DMS114 treated with DMSO at 0.1 percent for 48 hours (cell line): ENCODE data around the gene CARD14.
"Not testable (repeated sequence)": the region's sequence is repeated elsewhere in the genome, so short reads cannot be mapped to it uniquely, and the experiment has no call there.

Experiments used
- DNase-seq: peaks from one replicate; lab custom pipeline; 2025; ENCODE audit not compliant: unreplicated experiment; lab: John Stamatoyannopoulos, UW

The CARD14 gene

DNA sequence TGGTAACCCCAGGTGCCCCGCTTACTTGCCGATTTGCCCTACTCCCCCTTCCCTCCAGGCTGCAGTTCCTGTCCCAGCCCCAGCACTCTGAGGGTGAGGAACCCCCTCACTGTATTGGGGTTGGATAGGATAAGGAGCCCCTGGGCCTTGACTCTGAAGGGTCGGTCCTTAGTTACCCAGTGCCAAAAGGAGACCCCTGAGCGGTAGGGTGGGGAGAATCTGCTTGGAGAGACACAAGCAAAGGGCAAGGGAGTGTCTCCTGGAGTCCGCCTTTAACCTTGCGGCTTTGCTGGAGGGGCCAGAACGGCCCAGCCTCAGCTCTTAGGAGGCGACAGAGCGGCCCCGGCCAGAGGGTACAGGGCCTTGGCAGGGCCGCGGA is 13.0 kb downstream of the CARD14 start:
- no peak for DNase-seq

DNA sequence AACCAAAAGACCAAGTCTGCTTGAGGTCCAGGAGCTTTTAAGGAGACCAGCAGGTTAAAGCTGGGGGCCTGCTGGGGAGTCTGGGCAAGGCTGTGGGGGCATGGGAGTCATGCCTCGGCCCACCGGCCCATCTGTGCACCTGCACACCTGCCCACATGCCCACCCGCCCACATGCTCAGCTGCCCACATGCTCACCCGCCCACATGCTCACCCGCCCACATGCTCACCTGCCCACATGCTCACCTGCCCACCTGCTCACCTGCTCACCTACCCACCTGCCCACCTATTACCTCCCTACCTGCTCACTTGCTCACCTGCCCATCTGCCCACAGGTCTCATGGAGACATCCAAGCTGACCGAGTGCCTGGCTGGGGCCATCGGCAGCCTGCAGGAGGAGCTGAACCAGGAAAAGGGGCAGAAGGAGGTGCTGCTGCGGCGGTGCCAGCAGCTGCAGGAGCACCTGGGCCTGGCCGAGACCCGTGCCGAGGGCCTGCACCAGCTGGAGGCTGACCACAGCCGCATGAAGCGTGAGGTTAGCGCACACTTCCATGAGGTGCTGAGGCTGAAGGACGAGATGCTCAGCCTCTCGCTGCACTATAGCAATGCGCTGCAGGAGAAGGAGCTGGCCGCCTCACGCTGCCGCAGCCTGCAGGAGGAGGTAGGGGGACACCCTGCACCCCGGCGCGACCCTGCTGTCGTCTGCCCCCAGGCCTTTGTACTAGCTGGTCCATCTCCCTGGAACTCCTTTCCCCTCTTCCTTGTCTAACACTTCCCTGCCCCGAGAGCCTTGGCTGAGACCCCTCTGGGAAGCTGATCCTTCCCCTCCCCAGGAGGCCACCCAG is 14.0 kb downstream of the CARD14 start:
- no peak for DNase-seq

DNA sequence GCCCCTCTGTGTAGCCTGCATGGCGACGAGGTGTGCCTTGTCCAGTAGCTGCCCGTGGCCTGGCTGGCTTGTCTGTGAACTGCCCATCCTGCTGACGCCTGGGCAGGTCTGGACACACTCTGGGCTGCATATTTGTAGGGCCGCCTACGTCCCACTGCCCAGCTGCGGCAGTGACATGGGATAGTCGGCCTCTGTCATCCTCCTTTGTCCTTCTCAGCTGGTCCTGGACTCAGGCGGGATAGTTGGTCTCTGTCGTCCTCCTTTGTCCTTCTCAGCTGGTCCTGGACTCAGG is 14.5 kb downstream of the CARD14 start:
- no peak for DNase-seq

DNA sequence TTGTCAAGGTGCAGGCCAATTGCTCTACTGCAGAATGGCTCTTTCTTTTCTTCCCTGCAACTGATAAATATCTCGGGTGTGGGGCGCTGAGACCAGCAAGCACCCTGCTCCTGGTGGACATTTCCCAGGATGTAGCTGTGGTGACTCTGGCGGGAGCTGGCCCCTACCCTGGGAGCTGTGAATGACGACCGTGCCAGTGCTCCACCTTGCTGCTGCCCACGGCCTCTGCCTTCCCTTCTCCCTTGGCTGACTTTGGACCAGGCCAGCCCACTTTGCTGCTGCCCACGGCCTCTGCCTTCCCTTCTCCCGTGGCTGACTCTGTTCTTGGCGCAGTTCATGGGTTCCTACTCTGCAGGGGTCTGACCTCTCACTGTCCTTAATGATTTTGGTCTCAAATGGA is 16.1 kb downstream of the CARD14 start:
- DNase-seq: no peak

DNA sequence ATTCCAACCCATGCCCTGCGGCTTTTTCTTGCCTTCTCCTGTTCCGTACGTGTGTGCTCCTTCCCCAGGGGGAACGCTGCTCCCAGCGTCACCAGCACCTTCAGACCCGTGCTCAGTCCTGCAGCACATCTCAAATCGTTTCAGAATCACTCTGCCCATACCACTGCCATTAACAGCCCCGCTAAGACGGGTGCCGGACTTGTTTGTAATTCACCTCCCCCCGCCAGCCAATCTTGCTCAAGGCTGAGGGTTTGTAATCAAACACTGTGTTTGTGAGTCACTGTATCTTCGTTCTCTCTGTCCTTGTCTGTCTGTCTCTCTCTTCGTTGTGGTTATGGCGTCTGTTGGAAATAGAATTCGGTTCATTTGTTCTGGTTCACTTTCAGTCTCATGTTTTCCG is 17.3 kb downstream of the CARD14 start:
- DNase-seq: no peak

DNA sequence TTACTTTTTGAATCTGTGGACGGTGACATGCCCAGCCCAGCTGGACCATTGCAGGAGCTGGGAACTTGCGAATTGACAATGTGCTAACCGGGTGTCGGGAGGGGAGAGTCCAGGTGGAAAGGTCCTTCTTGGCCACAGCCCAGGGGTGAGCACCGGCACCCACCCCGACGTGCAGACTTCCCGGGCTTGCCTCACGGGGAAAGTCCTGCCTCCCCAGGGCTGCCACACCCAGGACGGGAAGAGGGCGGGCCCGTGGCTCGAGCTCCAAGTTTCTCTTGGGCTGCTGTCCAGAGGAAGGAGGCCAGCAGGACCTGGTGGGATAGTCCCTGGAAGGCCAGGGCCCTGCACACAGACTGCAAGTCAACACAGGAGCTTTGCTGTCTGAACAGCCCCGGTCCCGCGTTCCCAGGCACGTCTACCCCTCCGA is 17.7 kb downstream of the CARD14 start:
- DNase-seq: no peak

DNA sequence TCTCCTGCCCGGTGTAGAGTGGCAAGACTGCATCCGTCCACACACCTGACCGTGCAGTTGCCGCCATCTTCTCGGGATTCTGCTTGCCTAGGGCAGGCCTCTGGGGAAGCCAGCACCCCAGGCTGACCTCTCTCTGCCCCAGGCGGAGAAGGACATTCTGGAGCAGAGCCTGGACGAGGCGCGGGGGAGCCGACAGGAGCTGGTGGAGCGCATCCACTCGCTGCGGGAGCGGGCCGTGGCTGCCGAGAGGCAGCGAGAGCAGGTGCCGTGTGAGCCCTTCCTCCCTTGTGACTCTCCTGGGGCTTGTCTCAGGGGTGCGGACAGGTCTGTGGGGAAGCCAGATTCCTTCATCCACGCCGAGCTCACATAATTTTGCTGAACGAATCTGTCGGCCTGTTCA is 19.8 kb downstream of the CARD14 start:
- DNase-seq: no peak

DNA sequence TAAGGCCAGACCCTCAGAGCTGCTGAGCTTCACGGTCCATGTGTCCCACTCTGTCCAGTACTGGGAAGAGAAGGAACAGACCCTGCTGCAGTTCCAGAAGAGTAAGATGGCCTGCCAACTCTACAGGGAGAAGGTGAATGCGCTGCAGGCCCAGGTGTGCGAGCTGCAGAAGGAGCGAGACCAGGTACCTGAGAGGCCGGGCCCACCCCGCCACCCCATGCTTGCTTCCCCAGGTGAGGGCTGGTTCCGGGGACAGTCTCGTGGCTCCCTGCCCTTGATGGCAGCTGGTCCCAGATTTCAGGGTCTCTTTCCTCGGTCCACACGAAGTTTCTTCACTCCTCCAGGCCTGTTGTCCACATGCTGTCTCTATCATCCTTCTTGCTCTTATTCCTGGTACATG is 20.9 kb downstream of the CARD14 start:
- no peak for DNase-seq

DNA sequence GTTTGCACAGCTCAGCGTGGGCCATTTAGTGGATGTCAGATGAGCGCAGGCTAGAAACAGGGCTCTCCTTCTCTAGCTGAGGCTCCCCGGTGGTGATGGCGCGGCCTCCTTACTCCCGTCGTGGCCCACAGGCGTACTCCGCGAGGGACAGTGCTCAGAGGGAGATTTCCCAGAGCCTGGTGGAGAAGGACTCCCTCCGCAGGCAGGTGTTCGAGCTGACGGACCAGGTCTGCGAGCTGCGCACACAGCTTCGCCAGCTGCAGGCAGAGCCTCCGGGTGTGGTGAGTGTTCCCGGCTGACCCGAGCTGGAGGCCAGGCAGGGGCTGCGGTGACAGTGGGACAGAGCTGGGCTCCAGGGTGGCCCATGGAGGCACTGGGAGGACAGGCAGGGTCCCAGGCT is 21.4 kb downstream of the CARD14 start:
- no peak for DNase-seq

DNA sequence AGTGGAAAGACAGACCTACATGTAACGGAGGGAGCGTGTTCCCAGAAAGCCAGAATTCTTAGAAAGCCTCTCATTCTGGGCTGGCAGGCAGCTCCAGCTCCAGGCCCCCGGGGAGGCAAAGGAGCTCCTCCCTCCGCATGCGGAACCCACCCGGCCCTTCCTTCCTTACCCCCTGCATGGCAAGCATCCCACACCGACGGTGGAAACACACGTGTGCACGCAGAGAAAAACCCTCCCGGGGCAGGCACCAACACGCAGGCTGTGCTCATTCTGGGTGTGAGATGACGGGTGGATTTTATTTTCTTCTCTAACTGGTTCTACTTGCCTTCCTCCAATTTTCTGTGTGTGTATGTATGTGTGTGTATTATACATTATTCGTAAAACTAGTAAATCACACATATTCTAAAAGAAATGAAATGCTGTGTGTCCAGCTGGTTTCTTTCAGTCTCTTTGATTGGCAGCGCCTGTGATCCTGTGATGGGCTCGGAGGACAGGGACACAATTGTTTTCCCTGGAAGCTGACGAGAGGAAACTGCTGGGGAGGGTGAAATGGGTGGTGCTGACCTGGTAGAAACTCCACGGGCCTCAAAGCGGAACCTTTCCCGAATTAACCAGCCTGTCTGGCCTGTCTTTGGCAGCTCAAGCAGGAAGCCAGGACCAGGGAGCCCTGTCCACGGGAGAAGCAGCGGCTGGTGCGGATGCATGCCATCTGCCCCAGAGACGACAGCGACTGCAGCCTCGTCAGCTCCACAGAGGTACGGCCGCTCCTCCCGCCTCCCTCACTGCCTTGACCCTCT is 22.2 kb downstream of the CARD14 start:
- DNase-seq: no peak

DNA sequence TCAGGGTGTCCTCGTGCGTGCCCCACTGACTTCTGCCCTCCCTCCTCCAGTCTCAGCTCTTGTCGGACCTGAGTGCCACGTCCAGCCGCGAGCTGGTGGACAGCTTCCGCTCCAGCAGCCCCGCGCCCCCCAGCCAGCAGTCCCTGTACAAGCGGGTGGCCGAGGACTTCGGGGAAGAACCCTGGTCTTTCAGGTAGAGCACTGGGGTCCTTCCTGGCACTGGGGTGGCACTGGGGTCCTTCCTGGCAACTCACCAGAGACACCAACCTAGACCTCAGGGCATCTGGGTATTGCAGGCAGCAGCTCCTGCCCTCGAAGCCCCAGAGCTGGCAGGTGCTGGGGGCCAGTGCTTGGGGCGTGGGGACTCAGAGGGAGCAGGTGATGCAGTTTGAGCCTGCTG is 25.3 kb downstream of the CARD14 start:
- DNase-seq: no peak

DNA sequence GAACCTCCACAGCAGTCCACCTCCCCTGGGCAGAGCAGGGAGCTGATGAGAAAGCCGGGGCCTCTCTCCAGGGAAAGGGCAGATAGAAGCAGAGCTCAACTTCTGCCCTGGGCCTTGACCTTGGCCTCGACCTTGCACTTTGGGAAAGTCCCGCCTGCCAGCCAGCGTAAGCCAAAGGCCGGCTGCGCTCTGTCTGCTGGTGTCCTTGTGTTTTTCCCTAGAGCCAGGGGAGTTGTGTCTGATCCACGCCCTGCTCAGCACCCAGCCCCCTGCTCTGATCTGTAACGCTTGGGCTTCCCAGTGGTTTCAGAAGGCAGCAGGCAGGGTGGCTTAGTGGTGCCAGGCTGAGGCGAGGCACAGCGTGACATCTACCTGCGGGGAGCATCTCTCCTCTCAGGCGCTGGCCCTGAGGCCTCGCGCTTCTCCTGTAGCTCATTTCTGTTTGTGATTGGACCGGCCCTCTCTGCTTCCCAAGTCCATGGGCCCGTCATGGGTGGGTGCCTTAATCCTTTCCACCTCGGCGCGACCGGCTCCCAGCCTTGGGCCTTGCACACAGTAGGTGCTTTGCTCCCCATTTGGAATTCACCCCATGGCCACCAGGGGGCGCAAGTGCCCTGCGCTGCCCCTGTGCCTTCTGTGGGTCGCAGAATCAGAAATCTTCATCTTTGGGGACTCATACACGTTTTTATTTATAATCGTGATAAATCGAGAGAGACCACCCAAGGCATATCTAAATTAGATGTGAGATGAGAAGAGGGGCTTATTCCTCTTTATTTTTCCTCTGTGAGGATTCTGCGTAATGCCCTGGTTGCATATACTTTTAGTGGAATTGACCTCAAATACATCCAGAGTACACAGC is 26.1 kb downstream of the CARD14 start:
- DNase-seq: no peak

DNA sequence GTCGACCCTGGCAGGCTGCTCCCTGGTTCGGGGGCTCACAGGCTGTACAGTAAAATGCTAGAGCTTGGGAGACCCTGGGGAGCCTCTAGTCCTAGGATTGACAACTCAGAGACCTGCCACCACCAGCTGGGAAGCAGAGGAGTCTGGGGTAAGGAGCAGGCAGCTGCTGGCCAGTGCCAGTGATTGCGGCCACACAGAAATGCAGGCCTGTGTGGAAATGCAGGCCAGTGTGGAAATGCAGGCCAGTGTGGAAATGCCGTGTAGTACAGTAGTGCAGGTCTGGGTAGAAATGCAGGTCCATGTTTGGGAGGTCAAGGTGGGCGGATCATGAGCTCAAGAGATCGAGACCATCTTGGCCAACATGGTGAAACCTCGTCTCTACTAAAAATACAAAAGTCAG is 26.8 kb downstream of the CARD14 start:
- no peak for DNase-seq

DNA sequence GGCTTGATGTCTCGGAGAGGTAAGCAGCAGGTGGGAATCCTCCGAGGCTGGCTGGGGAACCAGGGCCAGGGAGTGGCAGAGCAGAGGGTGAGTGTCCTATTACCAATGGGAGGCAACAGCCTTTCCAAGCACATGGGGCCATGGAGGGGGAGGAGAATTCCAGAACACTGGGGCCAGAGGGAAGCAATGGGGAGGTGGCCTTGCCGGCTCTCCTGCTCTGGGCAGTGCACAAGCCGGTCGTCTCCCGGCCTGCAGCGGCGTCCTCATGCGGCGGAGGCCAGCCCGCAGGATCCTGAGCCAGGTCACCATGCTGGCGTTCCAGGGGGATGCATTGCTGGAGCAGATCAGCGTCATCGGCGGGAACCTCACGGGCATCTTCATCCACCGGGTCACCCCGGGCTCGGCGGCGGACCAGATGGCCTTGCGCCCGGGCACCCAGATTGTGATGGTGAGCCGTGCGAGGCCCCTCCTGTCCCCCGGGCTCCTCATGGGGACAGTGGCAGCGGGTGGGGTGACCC is 28.4 kb downstream of the CARD14 start:
- no peak for DNase-seq

DNA sequence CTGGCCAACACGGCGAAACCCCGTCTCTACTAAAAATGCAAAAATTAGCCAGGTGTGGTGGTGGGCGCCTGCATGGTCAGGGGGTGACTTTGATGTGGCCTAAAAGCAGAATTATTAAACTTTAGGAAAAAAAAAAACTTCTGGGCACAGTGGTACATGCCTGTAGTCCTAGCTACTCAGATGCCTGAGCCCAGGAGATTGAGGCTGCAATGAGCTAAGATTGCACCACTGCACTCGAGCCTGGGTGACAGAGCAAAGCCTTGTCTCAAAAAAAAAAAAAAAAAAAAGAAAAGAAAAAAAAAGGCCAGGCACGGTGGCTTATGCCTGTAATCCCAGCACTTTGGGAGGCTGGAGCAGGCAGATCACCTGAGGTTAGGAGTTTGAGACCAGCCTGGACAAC is 29.5 kb downstream of the CARD14 start:
- not testable (repeated sequence) for DNase-seq

DNA sequence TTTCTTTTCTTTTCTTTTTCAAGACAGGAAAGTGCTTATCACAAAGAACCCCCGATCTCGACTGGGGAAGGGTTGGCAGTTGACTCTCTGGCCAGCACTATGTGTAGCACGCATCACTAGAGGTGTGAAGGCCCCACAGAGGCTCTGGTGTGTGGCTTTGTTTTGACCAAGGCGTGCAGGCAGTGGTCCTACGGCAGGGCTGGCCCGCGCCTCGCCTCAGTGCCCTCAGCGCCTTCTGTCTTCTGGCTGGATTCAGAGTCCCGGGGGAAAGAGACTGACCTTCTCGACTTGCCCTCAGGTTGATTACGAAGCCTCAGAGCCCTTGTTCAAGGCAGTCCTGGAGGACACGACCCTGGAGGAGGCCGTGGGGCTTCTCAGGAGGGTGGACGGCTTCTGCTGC is 31.6 kb downstream of the CARD14 start:
- no peak for DNase-seq

DNA sequence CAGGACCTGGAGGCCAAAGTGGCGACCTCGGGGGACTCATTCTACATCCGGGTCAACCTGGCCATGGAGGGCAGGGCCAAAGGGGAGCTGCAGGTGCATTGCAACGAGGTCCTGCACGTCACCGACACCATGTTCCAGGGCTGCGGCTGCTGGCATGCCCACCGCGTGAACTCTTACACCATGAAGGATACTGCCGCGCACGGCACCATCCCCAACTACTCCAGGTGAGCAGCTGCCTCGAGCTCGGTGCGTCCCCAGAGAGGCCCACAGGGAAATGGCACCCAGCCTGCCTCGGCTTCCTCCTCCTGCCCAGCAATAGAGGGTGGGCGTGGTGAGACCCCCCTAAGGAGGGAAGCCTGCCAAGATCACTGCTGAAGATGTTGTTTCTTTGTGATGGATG is 32.4 kb downstream of the CARD14 start:
- DNase-seq: no peak

DNA sequence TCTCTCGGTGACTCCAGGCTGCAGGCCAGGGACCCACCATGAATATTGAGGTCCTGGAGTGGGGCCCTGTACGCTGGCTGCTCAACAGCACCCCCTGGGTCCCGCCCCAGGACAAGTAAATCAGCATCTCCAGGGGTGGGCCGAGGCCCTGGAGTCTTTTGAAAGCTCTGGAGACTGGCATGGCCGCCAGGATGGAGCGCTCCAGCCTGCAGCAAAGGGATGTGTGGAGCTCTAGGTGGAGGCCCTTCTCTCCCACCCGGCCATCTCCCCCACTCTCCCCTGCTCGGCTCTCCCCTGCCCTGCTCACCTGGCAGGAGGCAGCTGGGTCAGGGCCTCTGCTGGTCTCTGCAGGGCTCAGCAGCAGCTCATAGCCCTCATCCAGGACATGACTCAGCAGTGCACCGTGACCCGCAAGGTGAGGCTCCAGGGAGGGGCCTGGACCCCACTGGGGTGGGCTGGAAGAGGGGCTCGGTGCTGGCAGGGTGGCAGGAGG is 33.7 kb downstream of the CARD14 start:
- DNase-seq: no peak

DNA sequence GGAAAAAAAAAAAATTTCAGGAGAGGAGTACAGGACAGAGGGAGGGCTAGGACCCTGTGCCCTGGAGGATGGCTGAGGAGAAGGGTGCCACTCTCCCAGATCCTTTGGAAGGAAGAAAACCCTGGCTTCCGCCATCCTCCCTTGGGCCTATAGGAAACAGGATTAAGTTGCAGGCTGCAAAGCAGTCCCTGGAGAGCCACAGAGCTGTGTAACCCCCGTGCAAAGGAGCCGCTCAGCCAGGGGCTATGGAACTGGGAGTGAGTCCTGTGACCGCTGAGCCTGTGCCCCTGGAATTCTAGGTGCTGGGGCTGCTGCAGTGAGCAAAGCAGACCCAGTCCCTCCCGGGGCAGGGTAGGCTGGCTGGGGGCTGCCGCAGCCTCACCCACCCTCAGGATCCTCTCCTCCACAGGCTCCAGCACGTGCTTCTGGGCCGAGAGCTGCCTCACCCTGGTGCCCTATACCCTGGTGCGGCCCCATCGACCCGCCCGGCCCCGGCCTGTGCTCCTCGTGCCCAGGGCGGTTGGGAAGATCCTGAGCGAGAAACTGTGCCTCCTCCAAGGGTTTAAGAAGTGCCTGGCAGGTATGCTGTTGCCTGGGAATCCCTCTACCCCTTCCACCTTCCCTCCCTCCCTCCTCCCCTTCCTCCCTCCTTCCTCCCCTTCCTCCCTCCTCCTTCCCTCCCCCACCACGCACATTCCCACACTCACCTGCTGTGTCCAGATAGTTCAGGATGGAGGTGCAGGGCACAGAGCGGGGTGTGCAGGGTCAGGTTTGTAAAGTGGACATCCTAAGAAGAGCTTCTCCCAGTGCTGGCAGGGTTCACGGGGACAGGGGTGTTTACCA is 35.0 kb downstream of the CARD14 start:
- no peak for DNase-seq

DNA sequence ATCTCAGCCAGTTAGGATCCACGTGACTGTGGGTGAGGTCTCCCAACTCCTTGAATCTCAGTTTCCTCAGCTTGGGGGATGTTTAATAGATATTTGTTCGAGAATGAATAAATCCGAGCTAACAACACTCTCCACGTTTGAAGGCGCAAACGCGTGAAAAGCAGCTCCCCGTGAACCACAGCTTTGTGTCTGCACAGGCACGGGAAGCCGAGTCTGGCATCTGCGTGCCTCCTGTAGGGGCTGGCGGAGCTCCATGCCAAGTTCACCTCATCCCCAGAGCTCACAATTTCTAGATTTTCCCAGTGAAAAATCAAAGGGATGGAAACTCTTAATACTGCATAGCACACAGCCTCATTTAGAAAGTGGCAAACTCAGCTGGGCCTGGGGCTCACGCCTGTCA is 36.0 kb downstream of the CARD14 start:
- no peak for DNase-seq
